ENCODE measurements around the gene MAP4K4. TPM values are rescaled to one million over a fixed set of nuclear protein-coding genes. Genes with fewer than 3 reads are reported as not detected.

MAP4K4 gene
- total and polyA plus RNA-seq, 12 donors: 8.7 to 43.1 (median 21.8) TPM

DNA sequence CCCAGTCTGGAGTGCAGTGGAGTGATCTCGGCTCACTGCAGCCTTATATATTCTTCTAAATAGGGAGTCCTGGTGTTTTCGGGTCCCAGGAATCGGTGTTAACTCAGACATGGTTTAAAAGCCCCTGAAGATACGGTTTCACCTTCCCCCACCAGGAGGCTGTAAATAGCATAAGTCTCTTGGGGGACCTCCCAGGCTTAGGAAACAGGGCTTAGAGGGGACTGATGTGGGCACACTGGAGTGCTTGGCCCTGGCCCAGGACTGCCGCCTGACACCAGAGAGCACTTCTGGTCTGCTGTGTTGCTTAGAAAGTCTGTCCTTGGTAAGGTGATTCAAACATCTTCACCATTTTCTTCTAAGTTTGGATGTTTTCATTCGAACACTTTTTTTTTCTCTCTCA is 39.7 kb upstream of the MAP4K4 start:
- Histone ChIP-seq H3K27ac (no peak overlapping the region), H3K27me3 (no peaks in the 10 kb centered on the region), H3K4me1 (replicated peaks in 1 of 2) (no peaks in the 10 kb centered on the region), H3K36me3 (replicated peaks in 1 of 2) (no peaks in the 10 kb centered on the region), H3K9me3 (replicated peaks in 1 of 3) (no peaks in the 10 kb centered on the region), H3K4me3 (no peak overlapping the region)
- 87 to 93% (median 88%) methylated on average over 6 of the region's 6 CpGs for WGBS, 4 donors
- intact Hi-C loops (cut with DNase I): no loop called here
- DNase-seq: no peak
- TF ChIP-seq, protein P1, sequence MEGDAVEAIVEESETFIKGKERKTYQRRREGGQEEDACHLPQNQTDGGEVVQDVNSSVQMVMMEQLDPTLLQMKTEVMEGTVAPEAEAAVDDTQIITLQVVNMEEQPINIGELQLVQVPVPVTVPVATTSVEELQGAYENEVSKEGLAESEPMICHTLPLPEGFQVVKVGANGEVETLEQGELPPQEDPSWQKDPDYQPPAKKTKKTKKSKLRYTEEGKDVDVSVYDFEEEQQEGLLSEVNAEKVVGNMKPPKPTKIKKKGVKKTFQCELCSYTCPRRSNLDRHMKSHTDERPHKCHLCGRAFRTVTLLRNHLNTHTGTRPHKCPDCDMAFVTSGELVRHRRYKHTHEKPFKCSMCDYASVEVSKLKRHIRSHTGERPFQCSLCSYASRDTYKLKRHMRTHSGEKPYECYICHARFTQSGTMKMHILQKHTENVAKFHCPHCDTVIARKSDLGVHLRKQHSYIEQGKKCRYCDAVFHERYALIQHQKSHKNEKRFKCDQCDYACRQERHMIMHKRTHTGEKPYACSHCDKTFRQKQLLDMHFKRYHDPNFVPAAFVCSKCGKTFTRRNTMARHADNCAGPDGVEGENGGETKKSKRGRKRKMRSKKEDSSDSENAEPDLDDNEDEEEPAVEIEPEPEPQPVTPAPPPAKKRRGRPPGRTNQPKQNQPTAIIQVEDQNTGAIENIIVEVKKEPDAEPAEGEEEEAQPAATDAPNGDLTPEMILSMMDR (IDR thresholded peaks at IDR 0.05): no peak
- TF ChIP-seq POLR2A (IDR thresholded peaks at IDR 0.05): no peak

DNA sequence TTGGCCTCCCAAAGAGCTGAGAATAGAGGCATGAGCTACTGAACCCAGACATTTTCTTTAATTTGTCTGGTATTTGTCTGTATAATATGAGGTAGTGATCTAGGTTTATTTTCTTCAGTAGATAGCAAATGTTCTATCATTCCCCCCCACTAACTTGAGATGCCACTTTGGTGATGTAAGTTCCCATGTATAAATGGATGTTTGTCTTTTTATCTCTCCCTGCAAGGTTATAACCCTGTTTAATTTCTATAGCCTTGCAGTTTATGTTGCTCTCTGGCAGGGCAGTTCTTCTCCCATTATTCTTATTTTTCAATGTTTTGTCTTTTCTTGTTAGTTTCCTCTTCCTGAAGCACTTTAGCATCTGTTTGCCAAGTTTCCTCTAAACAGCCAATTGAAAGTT is 39.1 kb upstream of the MAP4K4 start:
- Histone ChIP-seq H3K27ac (no peak overlapping the region), H3K27me3 (no peaks in the 10 kb centered on the region), H3K9me3 (replicated peaks in 1 of 3) (no peaks in the 10 kb centered on the region), H3K4me1 (replicated peaks in 1 of 2) (no peaks in the 10 kb centered on the region), H3K4me3 (no peak overlapping the region), H3K36me3 (replicated peaks in 1 of 2) (no peaks in the 10 kb centered on the region)
- no peak for TF ChIP-seq POLR2A (IDR thresholded peaks at IDR 0.05)
- TF ChIP-seq, protein P1 (IDR thresholded peaks at IDR 0.05): no peak
- no peak for DNase-seq
- intact Hi-C loops (cut with DNase I): no loop called here

DNA sequence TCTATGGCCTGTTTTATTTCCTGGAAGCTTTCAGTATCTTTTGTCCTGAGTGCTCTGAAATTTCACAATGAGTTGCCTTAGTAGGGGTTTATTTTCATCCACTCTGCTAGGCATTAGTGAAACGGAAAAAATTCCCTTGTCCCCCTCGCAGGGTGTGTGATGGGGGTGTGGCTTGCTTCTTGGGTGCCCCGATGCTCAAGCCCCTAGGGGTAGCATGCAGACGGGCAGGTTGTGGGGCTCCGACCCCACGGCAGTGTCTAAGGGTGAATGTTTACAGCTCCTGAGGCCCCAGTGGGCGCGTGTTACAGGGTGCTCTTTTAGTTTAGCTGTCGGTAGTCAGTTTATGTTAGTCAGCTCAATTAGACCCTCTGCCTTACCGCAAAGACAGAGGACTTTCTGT is 32.2 kb upstream of the MAP4K4 start:
- H3K27me3 ChIP-seq: no peaks in the 10 kb centered on the region
- no peaks in the 10 kb centered on the region for H3K9me3 ChIP-seq (replicated peaks in 1 of 3)
- no peak for DNase-seq
- H3K4me1 ChIP-seq (replicated peaks in 1 of 2): no peaks in the 10 kb centered on the region
- 86 to 89% (median 89%) methylated on average over 8 to 10 of the region's 10 CpGs for WGBS, 4 donors
- intact Hi-C loops (cut with DNase I): no loop called here
- no peaks in the 10 kb centered on the region for H3K36me3 ChIP-seq (replicated peaks in 1 of 2)
- H3K27ac ChIP-seq: no peak overlapping the region
- no peak overlapping the region for H3K4me3 ChIP-seq
- TF ChIP-seq, protein P1 (IDR thresholded peaks at IDR 0.05): no peak
- no peak for TF ChIP-seq POLR2A (IDR thresholded peaks at IDR 0.05)

DNA sequence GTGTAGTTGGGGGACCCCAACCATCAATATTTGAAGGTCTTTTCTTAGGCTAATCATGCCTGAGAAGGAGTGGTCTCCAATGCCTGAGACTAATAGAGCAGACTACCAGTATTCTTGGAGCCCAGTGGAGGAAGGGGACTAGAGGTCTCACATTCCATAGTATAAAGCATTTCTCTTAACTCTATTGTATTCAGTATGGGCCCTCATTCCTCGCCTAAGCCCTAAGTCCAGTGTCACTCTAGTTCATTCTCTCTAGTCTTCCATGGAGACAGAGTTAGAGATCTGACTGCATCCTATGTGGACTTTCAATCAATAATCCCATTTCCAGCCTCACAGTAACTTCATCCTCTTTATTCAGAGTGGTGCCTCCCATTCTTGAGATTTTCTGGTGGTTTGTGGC is 29.7 kb upstream of the MAP4K4 start:
- no peaks in the 10 kb centered on the region for H3K27me3 ChIP-seq
- no peaks in the 10 kb centered on the region for H3K4me1 ChIP-seq (replicated peaks in 1 of 2)
- H3K4me3 ChIP-seq: no peak overlapping the region
- DNase-seq: no peak
- no peaks in the 10 kb centered on the region for H3K36me3 ChIP-seq (replicated peaks in 1 of 2)
- intact Hi-C loops (cut with DNase I): no loop called here
- H3K27ac ChIP-seq: no peak overlapping the region
- H3K9me3 ChIP-seq (replicated peaks in 1 of 3): no peaks in the 10 kb centered on the region
- 95 to 100% (median 99%) methylated on average over 1 of the region's 1 CpG for WGBS, 4 donors
- TF ChIP-seq, protein P1 (IDR thresholded peaks at IDR 0.05): no peak
- no peak for TF ChIP-seq POLR2A (IDR thresholded peaks at IDR 0.05)

Data from adrenal gland (tissue), 12 donors.